Measurements from ENCODE around the gene AKNA. TPM values are rescaled to one million over a fixed set of nuclear protein-coding genes. Genes with fewer than 3 reads are reported as not detected.

The AKNA gene
- total and polyA plus RNA-seq, 9 donors, result 7.0 to 14.6 (median 10.1) TPM

DNA sequence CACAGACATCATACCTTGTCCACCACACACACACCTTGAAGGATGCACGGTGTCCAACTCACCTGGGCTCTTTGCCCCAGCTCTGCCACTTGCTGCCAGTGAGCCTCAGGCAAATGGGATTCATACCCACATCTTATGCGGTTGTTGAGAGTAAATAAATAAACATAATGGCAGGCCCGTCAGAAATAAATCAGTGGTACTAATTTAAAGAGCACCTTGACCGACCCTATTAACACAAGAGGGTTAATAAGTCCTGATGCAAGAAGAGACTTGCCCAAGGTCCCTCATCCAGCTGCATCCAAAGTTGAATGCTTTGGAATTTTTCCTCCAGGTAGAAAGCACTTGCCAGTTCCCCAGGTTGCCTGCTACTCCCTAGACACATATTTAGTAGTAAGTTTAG lies 11.6 kb upstream of the AKNA start:
- H3K9me3 ChIP-seq (replicated peaks; ENCODE audit: control insufficient read depth, low read depth, low read length), result no peaks in the 10 kb centered on the region
- DNase-seq, result no peak
- 70% methylated on average over 2 of the region's 4 CpGs for WGBS (ENCODE audit: insufficient coverage)
- H3K4me3 ChIP-seq (ENCODE audit: low read length), result no peak overlapping the region
- H3K4me1 ChIP-seq (ENCODE audit: control insufficient read depth, insufficient read depth, low read length), result peaks cover 32% of the 10 kb centered on the region
- H3K27ac ChIP-seq (ENCODE audit: low read length), result no peak overlapping the region
- peaks cover 2% of the 10 kb centered on the region for H3K27me3 ChIP-seq (ENCODE audit: control insufficient read depth, insufficient read depth, low read length)
- no peaks in the 10 kb centered on the region for H3K36me3 ChIP-seq (ENCODE audit: control insufficient read depth, insufficient read depth, low read length)

DNA sequence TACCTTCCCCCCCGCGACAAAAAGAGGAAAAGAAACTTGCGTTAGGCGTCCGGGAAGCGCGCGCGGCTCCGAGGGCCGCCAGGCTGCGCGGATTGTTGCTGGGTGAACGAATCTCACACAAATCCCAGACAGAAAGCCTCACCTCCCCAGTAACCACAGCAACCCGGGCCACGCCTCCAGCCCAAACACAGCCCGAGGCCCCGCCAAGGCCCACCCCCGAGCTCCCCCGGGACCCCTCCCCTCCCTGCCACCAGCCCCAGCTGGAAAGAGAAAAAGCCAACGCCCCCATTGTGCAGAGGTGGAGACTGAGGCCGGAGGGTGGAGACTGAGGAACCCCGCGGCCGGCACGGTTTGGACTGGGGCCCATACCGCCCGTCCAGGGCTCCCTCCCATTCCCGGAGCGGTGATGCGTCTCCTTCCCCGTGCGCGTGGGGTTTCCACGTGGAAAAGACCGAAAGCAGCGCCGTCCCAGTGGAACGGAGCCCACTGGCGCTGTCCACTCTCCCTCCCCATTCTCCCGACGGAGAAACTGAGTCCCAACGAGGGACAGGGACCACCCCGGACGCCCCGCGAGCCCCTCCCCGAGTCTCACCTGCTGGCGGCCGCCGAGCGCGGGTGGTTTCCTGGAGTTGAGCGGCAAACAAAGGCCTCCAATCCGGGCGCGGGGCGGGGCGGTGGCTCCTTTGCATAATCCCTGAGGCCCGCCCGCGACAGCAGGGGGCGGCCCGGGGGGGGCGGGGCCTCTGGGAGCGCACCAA lies 10.2 kb upstream of the AKNA start:
- Histone ChIP-seq H3K9me3 (replicated peaks; ENCODE audit: control insufficient read depth, low read depth, low read length) (no peaks in the 10 kb centered on the region), H3K27me3 (ENCODE audit: control insufficient read depth, insufficient read depth, low read length) (peaks cover 2% of the 10 kb centered on the region), H3K27ac (ENCODE audit: low read length) (peak overlapping the region; percentile 86), H3K4me1 (ENCODE audit: control insufficient read depth, insufficient read depth, low read length) (peaks cover 32% of the 10 kb centered on the region), H3K4me3 (ENCODE audit: low read length) (peak overlapping the region; percentile 88), H3K36me3 (ENCODE audit: control insufficient read depth, insufficient read depth, low read length) (no peaks in the 10 kb centered on the region)
- DNase-seq, result peak; percentile 98
- WGBS (ENCODE audit: insufficient coverage), result under 1% methylated on average over 47 of the region's 66 CpGs

DNA sequence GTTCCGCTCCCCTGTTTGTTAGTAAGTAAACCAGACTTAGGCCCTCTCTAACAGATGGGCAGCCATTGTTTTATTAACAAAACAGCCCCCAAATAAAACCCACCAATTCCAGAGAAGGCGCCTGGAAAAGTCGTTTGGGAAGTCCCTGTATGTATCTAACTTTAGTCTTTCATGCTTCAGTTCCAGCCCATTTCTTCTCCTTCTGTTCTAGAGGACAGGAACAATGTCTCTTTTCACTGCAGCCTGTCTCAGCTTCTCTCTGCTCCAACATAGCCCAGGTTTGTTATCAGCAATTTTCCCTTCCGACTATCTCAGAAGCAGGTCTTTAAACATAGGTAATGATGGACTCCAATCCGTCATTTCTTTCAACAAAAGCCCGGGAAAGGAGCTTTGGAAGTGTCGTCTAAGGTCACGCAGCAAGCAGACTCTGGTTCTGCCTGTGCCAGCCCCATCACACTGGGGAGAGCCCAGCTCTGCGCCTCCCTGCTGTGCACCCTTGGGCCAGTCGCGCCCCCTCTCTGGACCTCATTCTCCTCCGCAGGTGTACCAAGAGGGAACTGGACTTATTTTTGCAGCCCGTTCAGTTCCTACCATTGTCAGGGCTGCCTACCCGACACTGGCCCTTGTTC lies 9.6 kb upstream of the AKNA start:
- Histone ChIP-seq H3K4me3 (ENCODE audit: low read length) (peak overlapping the region; percentile 88), H3K36me3 (ENCODE audit: control insufficient read depth, insufficient read depth, low read length) (no peaks in the 10 kb centered on the region), H3K4me1 (ENCODE audit: control insufficient read depth, insufficient read depth, low read length) (peaks cover 34% of the 10 kb centered on the region), H3K27ac (ENCODE audit: low read length) (peak overlapping the region; percentile 86), H3K27me3 (ENCODE audit: control insufficient read depth, insufficient read depth, low read length) (peaks cover 2% of the 10 kb centered on the region), H3K9me3 (replicated peaks; ENCODE audit: control insufficient read depth, low read depth, low read length) (no peaks in the 10 kb centered on the region)
- DNase-seq, result no peak
- 11% methylated on average over 13 of the region's 14 CpGs for WGBS (ENCODE audit: insufficient coverage)

DNA sequence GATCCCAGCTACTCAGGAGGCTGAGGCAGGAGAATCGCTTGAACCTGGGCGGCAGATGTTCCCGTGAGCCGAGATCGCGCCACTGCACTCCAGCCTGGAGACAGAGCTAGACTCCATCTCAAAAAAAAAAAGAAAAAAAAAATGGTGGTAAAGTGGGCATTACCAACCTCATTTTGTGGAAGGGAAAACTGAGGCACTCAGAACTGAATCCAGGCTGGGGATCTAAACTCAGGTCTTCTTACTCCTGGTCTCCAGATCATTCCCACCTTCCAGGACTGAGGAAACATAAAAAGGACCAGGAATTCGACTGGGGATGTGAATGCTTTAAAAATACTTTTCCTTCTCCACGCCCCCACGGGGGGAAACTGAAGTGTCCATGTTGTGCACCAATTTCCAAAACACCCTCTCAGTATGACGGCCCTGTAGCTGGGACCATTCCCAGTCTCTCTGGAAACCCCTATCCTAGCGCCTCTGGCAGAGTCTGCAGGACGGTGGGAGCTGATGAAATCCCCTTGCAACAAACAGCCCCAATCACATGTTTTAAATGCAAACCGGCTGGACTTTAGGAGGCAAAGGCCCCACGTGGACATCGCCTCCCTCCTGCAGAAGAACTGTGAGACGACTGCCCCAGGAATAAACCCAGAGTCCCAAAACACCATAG lies 8.9 kb upstream of the AKNA start:
- H3K27ac ChIP-seq (ENCODE audit: low read length), result peak overlapping the region; percentile 86
- H3K4me3 ChIP-seq (ENCODE audit: low read length), result peak overlapping the region; percentile 88
- peak; percentile 96 for DNase-seq
- peaks cover 34% of the 10 kb centered on the region for H3K4me1 ChIP-seq (ENCODE audit: control insufficient read depth, insufficient read depth, low read length)
- no peaks in the 10 kb centered on the region for H3K9me3 ChIP-seq (replicated peaks; ENCODE audit: control insufficient read depth, low read depth, low read length)
- no peaks in the 10 kb centered on the region for H3K36me3 ChIP-seq (ENCODE audit: control insufficient read depth, insufficient read depth, low read length)
- H3K27me3 ChIP-seq (ENCODE audit: control insufficient read depth, insufficient read depth, low read length), result peaks cover 2% of the 10 kb centered on the region
- WGBS (ENCODE audit: insufficient coverage), result 41% methylated on average over 14 of the region's 16 CpGs

DNA sequence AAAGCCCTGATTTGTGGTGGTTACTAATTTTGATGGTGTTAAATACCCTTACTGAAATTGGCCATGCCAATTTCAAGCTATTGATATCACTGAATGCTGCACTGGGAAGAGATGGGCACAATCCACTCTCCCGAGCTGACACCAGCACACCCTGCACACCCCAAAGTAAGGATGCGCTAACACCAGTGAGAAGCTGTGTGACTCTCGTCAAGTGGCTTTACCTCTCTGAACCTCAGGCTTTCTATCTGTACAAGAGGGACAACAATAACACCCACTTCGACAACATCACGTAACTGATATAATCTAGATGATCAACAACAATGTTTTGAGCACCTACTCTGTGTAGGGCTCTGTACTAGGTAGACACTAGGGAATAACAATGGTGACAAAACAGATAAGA lies 8.0 kb upstream of the AKNA start:
- Histone ChIP-seq H3K4me3 (ENCODE audit: low read length) (no peak overlapping the region), H3K9me3 (replicated peaks; ENCODE audit: control insufficient read depth, low read depth, low read length) (no peaks in the 10 kb centered on the region), H3K36me3 (ENCODE audit: control insufficient read depth, insufficient read depth, low read length) (no peaks in the 10 kb centered on the region), H3K4me1 (ENCODE audit: control insufficient read depth, insufficient read depth, low read length) (peaks cover 37% of the 10 kb centered on the region), H3K27me3 (ENCODE audit: control insufficient read depth, insufficient read depth, low read length) (peaks cover 2% of the 10 kb centered on the region), H3K27ac (ENCODE audit: low read length) (no peak overlapping the region)
- no peak for DNase-seq
- WGBS (ENCODE audit: insufficient coverage), result 92% methylated on average over 2 of the region's 5 CpGs

DNA sequence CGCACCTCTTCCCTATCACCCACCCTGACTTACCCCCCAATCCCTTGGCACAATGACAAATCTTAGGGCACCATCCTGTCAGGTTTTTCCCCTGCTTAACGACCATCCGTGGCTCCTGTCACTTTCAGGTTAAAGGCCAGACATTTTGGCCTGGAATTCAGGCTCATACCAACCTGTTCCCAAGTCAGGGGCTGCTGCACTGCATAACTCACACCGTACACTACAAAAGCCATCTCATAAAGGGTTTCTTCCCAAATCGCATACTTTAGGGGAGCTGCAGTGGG lies 7.5 kb upstream of the AKNA start:
- no peak overlapping the region for H3K27ac ChIP-seq (ENCODE audit: low read length)
- H3K4me3 ChIP-seq (ENCODE audit: low read length), result no peak overlapping the region
- no peaks in the 10 kb centered on the region for H3K9me3 ChIP-seq (replicated peaks; ENCODE audit: control insufficient read depth, low read depth, low read length)
- WGBS (ENCODE audit: insufficient coverage), result 23% methylated on average over 5 of the region's 5 CpGs
- DNase-seq, result peak; percentile 40
- no peaks in the 10 kb centered on the region for H3K36me3 ChIP-seq (ENCODE audit: control insufficient read depth, insufficient read depth, low read length)
- peaks cover 42% of the 10 kb centered on the region for H3K4me1 ChIP-seq (ENCODE audit: control insufficient read depth, insufficient read depth, low read length)
- peaks cover 2% of the 10 kb centered on the region for H3K27me3 ChIP-seq (ENCODE audit: control insufficient read depth, insufficient read depth, low read length)

DNA sequence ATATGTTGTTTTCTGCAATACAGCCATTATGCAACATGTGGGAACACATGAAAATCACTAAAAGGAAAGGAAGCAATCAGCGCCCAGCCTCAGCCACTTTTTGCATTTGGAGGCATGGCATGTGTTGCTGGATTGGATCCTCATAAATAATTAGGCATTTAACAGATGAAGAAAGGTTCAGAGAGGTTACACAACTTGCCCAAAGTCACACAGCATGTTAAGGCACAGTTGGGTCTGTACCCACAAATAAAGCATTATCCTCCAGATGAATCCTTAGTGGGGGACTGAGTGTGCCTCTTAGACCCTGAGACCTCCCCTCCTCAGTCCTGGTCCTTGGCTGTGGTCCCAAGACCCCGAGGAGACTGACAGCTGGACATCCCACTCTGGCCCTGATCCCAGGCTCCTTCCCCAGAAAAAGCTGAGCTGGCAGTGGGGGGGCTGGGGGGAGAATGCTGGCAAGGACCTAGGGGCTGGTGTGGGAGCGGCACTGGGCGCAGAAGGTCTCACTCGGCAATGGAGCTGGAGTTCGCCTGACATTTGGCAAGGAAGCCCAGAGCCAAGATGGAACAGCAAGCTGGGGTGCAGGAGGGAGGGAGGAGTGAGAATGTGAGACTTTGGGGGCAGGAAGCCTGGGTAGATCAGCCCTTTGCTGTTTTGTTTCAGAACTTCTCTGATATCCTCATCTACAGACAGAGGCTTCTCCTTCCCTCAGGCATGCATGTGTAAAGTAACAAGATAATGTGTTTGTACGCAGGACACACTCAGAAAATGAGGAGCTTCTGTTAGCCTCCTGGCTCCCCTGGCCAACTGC lies 6.9 kb upstream of the AKNA start:
- no peaks in the 10 kb centered on the region for H3K9me3 ChIP-seq (replicated peaks; ENCODE audit: control insufficient read depth, low read depth, low read length)
- peak; percentile 49 for DNase-seq
- H3K27me3 ChIP-seq (ENCODE audit: control insufficient read depth, insufficient read depth, low read length), result peaks cover 2% of the 10 kb centered on the region
- H3K36me3 ChIP-seq (ENCODE audit: control insufficient read depth, insufficient read depth, low read length), result no peaks in the 10 kb centered on the region
- no peak overlapping the region for H3K4me3 ChIP-seq (ENCODE audit: low read length)
- peaks cover 48% of the 10 kb centered on the region for H3K4me1 ChIP-seq (ENCODE audit: control insufficient read depth, insufficient read depth, low read length)
- 38% methylated on average over 6 of the region's 7 CpGs for WGBS (ENCODE audit: insufficient coverage)
- no peak overlapping the region for H3K27ac ChIP-seq (ENCODE audit: low read length)

DNA sequence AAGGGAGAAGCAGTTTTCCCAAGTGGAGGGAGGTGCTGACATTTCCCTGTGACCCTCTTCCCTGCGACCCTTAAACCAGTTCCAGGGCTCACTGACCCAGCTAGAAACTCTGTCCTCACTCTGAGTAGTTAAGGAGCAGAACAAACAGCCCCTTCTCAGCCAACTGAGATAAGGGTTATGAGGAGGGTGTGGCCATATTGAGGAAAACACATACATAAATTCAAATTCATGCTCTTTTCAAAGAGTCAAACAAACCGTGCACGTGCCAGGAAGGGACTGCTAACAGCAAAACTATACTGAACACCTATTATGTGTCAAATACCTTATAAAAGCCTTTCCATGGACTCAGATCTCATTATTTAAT lies 4.9 kb upstream of the AKNA start:
- no peaks in the 10 kb centered on the region for H3K27me3 ChIP-seq (ENCODE audit: control insufficient read depth, insufficient read depth, low read length)
- H3K36me3 ChIP-seq (ENCODE audit: control insufficient read depth, insufficient read depth, low read length), result no peaks in the 10 kb centered on the region
- no CpG with 5 or more reads among the region's 3 CpGs for WGBS (ENCODE audit: insufficient coverage)
- no peak overlapping the region for H3K4me3 ChIP-seq (ENCODE audit: low read length)
- peaks cover 58% of the 10 kb centered on the region for H3K4me1 ChIP-seq (ENCODE audit: control insufficient read depth, insufficient read depth, low read length)
- no peak overlapping the region for H3K27ac ChIP-seq (ENCODE audit: low read length)
- DNase-seq, result no peak
- H3K9me3 ChIP-seq (replicated peaks; ENCODE audit: control insufficient read depth, low read depth, low read length), result no peaks in the 10 kb centered on the region

DNA sequence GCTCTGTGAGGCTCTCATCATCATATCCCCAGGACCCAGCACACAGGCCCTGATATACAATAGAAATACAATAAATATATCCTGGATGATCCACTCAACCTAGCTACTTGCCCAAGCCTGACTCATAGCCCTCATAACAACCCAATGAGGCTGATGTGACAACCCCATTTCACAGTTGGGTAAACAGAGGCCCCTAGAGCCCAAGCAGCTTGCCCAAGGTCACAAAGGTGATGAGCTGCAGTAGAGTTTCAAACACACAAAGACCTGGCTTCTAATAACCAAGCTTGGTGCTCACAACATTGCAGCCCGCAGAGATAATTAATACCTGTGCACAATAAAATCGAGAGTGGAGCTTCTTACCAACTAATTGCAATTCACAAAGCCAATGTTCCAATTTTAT lies 3.2 kb upstream of the AKNA start:
- no peaks in the 10 kb centered on the region for H3K27me3 ChIP-seq (ENCODE audit: control insufficient read depth, insufficient read depth, low read length)
- H3K4me1 ChIP-seq (ENCODE audit: control insufficient read depth, insufficient read depth, low read length), result peaks cover 62% of the 10 kb centered on the region
- H3K36me3 ChIP-seq (ENCODE audit: control insufficient read depth, insufficient read depth, low read length), result no peaks in the 10 kb centered on the region
- no peak overlapping the region for H3K27ac ChIP-seq (ENCODE audit: low read length)
- DNase-seq, result no peak
- H3K4me3 ChIP-seq (ENCODE audit: low read length), result no peak overlapping the region
- H3K9me3 ChIP-seq (replicated peaks; ENCODE audit: control insufficient read depth, low read depth, low read length), result no peaks in the 10 kb centered on the region
- no CpG with 5 or more reads among the region's 2 CpGs for WGBS (ENCODE audit: insufficient coverage)
